Keratinocyte (primary cell): ENCODE results near the gene MICAL3. TPM values are rescaled to one million over a fixed set of nuclear protein-coding genes. Genes with fewer than 3 reads are reported as not detected.
"Not testable (repeated sequence)": the region's sequence is repeated elsewhere in the genome, so short reads cannot be mapped to it uniquely, and the experiment has no call there.

Experiments
- DNase-seq: peaks from one replicate; pipeline ENCODE4 v3.0.0-alpha.2; 2011; ENCODE audit warnings: low read depth, missing footprints, low spot score
- FAIRE-seq: peaks from 2 replicates; lab custom pipeline; 2011; peaks lifted over from hg19 to GRCh38; lab: Jason Lieb, UNC
- H2AFZ ChIP-seq: 2 replicates; pipeline ENCODE4 v1.6.0; 2012; ENCODE audit warnings: low read length, control low read depth, inconsistent platforms; ENCODE audit not compliant: control insufficient read depth
- H3K27ac ChIP-seq: 2 replicates; pipeline ENCODE4 v1.5.1; 2011; ENCODE audit warnings: low read length; ENCODE audit not compliant: control insufficient read depth, insufficient read depth
- H3K27me3 ChIP-seq: 3 replicates; pipeline ENCODE4 v1.6.0; 2011; ENCODE audit warnings: low read length; ENCODE audit not compliant: control insufficient read depth, insufficient read depth; ENCODE audit errors: extremely low read depth
- H3K36me3 ChIP-seq, 2 experiments: 2 replicates in 1 of 2; 3 replicates in 1 of 2; pipeline ENCODE4 v1.5.1; 2011; ENCODE audit warnings: low read length in 2 of 2, mild to moderate bottlenecking in 1 of 2; ENCODE audit not compliant: control insufficient read depth in 2 of 2, insufficient read depth in 2 of 2; ENCODE audit errors: extremely low read depth in 1 of 2
- H3K4me1 ChIP-seq: 3 replicates; pipeline ENCODE4 v1.5.1; 2011; ENCODE audit warnings: low read length; ENCODE audit not compliant: control insufficient read depth, insufficient read depth; ENCODE audit errors: extremely low read depth
- H3K4me2 ChIP-seq: 3 replicates; pipeline ENCODE4 v1.6.0; 2011; ENCODE audit warnings: low read depth, low read length; ENCODE audit not compliant: control insufficient read depth, insufficient read depth; ENCODE audit errors: extremely low read depth
- H3K4me3 ChIP-seq, 3 experiments: fragments of 200-600 bp in 1 of 3; sonication (generic) in 1 of 3; 2 replicates in 2 of 3; 3 replicates in 1 of 3; pipeline ENCODE4 v1.5.1; 2011 to 2016; ENCODE audit warnings: low read length in 3 of 3, mild to moderate bottlenecking in 3 of 3, control low read depth in 2 of 3, inconsistent platforms in 1 of 3, low read depth in 1 of 3, mixed read lengths in 1 of 3, mixed run types in 1 of 3, moderate library complexity in 1 of 3; ENCODE audit not compliant: control insufficient read depth in 2 of 3, insufficient read depth in 2 of 3; ENCODE audit errors: extremely low read depth in 1 of 3
- H3K79me2 ChIP-seq: 2 replicates; pipeline ENCODE4 v1.6.0; 2012; ENCODE audit warnings: low read length; ENCODE audit not compliant: control insufficient read depth, insufficient read depth
- H3K9ac ChIP-seq: 3 replicates; pipeline ENCODE4 v1.6.0; 2011; ENCODE audit warnings: low read length; ENCODE audit not compliant: control insufficient read depth, insufficient read depth; ENCODE audit errors: extremely low read depth
- H3K9me1 ChIP-seq: 3 replicates; pipeline ENCODE4 v1.6.0; 2011; ENCODE audit warnings: low read length; ENCODE audit not compliant: control insufficient read depth, insufficient read depth; ENCODE audit errors: extremely low read depth
- H3K9me3 ChIP-seq: 2 replicates; pipeline ENCODE4 v1.5.1; 2012; ENCODE audit warnings: low read depth, low read length; ENCODE audit not compliant: control insufficient read depth
- H4K20me1 ChIP-seq: 3 replicates; pipeline ENCODE4 v1.6.0; 2011; ENCODE audit warnings: low read length; ENCODE audit not compliant: control insufficient read depth, insufficient read depth; ENCODE audit errors: extremely low read depth
- EZH2 ChIP-seq: IDR thresholded peaks from one replicate; pipeline ENCODE4 v1.6.1; 2012; ENCODE audit warnings: inconsistent platforms, mild to moderate bottlenecking, low read length, moderate library complexity
- dilution Hi-C: fragments of 300-500 bp; cut with MboI; formaldehyde crosslinking; loops from one replicate; pipeline ENCODE4 v1.7.0; 2020; ENCODE audit warnings: low sequenced_read_pairs; ENCODE audit not compliant: extremely low pct_ligation_motif_present
- polyA plus RNA-seq, 5 experiments: library from polyadenylated mRNA; depleted of rRNA in 3 of 5; stranded (reverse) in 3 of 5; stranded (forward) in 1 of 5; unstranded in 1 of 5; fragments of >200 nt; gene quantifications; 1 replicate in 1 of 5; 2 replicates in 3 of 5; 3 replicates in 1 of 5; pipeline versions ENCODE4 v1.2.1 to v1.2.3, GENCODE V29; 2011 to 2012; ENCODE audit warnings: missing spikeins in 2 of 5, low read depth in 1 of 5, low replicate concordance in 1 of 5
- TF ChIP-seq, protein P1 (sequence below), 3 experiments: IDR thresholded peaks in 1 of 3; conservative IDR thresholded peaks in 1 of 3; optimal IDR thresholded peaks in 1 of 3; 2 replicates in 2 of 3; 3 replicates in 1 of 3; pipeline versions ENCODE3 to v1.5.1; 2011; ENCODE audit warnings: low read length in 3 of 3, mild to moderate bottlenecking in 3 of 3, moderate library complexity in 2 of 3, control low read depth in 1 of 3, inconsistent platforms in 1 of 3; ENCODE audit not compliant: insufficient read depth in 2 of 3; ENCODE audit errors: extremely low read depth in 1 of 3

MICAL3 gene
- polyA plus RNA-seq, 1 donor (not counting 4 experiments of a cell fraction or from before 2014, with no cell fraction given), result 27.9 TPM

DNA sequence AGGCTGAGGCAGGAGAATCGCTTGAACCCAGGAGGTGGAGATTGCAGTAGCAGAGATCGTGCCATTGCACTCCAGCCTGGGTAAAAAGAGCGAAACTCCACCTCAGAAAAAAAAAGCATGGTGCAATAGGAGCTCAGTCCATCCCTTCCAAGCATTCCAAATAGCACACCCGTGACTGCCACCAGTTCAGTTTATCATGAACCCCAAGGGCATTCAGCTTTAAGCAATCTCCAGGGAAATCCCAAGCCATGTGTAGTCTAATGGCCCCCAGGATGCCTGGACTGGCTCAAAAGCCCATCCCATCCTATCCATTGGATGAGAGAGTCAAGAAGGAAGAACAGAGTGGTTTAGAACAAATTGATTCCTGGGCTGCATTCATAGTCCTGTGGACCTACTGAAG, 16.2 kb downstream of the MICAL3 start:
- peaks cover 2% of the 10 kb centered on the region for H4K20me1 ChIP-seq
- peaks cover 13% of the 10 kb centered on the region for H3K4me1 ChIP-seq
- H3K4me3 ChIP-seq, result no peak overlapping the region
- peaks cover 0 to 2% of the 10 kb centered on the region in 2 experiments for H3K36me3 ChIP-seq
- no peak overlapping the region for H3K27ac ChIP-seq
- DNase-seq (no peak), FAIRE-seq (no peak)
- H3K9me3 ChIP-seq, result no peaks in the 10 kb centered on the region
- no peak overlapping the region for H3K4me2 ChIP-seq
- peaks cover 43% of the 10 kb centered on the region for H3K79me2 ChIP-seq
- no peak overlapping the region for H2AFZ ChIP-seq
- dilution Hi-C loops, result no loop called here
- no peaks in the 10 kb centered on the region for H3K9me1 ChIP-seq
- no peak overlapping the region for H3K9ac ChIP-seq
- no peaks in the 10 kb centered on the region for H3K27me3 ChIP-seq
- no peak for TF ChIP-seq EZH2
- TF ChIP-seq, protein P1, sequence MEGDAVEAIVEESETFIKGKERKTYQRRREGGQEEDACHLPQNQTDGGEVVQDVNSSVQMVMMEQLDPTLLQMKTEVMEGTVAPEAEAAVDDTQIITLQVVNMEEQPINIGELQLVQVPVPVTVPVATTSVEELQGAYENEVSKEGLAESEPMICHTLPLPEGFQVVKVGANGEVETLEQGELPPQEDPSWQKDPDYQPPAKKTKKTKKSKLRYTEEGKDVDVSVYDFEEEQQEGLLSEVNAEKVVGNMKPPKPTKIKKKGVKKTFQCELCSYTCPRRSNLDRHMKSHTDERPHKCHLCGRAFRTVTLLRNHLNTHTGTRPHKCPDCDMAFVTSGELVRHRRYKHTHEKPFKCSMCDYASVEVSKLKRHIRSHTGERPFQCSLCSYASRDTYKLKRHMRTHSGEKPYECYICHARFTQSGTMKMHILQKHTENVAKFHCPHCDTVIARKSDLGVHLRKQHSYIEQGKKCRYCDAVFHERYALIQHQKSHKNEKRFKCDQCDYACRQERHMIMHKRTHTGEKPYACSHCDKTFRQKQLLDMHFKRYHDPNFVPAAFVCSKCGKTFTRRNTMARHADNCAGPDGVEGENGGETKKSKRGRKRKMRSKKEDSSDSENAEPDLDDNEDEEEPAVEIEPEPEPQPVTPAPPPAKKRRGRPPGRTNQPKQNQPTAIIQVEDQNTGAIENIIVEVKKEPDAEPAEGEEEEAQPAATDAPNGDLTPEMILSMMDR (optimal IDR thresholded peaks at IDR 0.05 in 1 of 3, IDR thresholded peaks at IDR 0.05 in 1 of 3, conservative IDR thresholded peaks at IDR 0.05 in 1 of 3; ENCODE audit: extremely low read depth in 1 of 3, insufficient read depth in 2 of 3, low read length in 3 of 3), result no peak

GRCh38 chr22:18005201-18005926, 19.0 kb downstream of the MICAL3 start:
- Histone ChIP-seq H2AFZ (no peak overlapping the region), H3K4me1 (no peaks in the 10 kb centered on the region), H3K79me2 (peaks cover 50% of the 10 kb centered on the region), H3K36me3 (peaks cover 0 to 1% of the 10 kb centered on the region in 2 experiments), H3K27ac (no peak overlapping the region), H3K9ac (no peak overlapping the region), H4K20me1 (no peaks in the 10 kb centered on the region), H3K9me3 (no peaks in the 10 kb centered on the region), H3K4me3 (no peak overlapping the region), H3K9me1 (no peaks in the 10 kb centered on the region), H3K27me3 (no peaks in the 10 kb centered on the region), H3K4me2 (no peak overlapping the region)
- dilution Hi-C loops, result no loop called here
- TF ChIP-seq, protein P1 (optimal IDR thresholded peaks at IDR 0.05 in 1 of 3, IDR thresholded peaks at IDR 0.05 in 1 of 3, conservative IDR thresholded peaks at IDR 0.05 in 1 of 3; ENCODE audit: extremely low read depth in 1 of 3, insufficient read depth in 2 of 3, low read length in 3 of 3), result no peak
- no peak for TF ChIP-seq EZH2
- DNase-seq (no peak), FAIRE-seq (no peak)

DNA sequence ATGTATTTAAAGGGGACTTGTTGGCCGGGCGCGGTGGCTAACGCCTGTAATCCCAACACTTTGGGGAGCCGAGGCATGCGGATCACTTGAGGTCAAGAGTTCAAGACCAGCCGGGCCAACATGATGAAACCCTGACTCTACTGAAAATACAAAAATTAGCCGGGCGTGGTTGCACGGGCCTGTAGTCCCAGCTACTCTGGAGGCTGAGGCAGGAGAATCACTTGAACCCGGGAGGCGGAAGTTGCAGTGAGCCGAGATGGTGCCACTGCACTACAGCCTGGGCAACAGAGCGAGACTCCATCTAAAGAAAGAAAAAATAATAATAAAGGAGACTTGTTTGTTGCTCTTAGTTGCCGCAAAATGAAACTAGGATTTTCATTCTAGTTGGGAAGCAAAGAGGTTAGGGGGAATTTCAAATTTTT, 22.5 kb downstream of the MICAL3 start:
- H3K4me2 ChIP-seq, result peak overlapping the region; percentile 74
- peaks cover 23% of the 10 kb centered on the region for H3K4me1 ChIP-seq
- H3K36me3 ChIP-seq, FAIRE-seq, DNase-seq, dilution Hi-C loops, H3K27me3 ChIP-seq, H4K20me1 ChIP-seq, H3K9me3 ChIP-seq, H3K9me1 ChIP-seq: not testable (repeated sequence)
- H3K27ac ChIP-seq, result peak overlapping the region; percentile 96
- peak overlapping the region; percentile 75 to 88 (median 87) for H3K4me3 ChIP-seq
- peaks cover 75% of the 10 kb centered on the region for H3K79me2 ChIP-seq
- H2AFZ ChIP-seq, result peak overlapping the region; percentile 30
- H3K9ac ChIP-seq, result peak overlapping the region; percentile 94
